CD14-positive monocyte (primary cell): ENCODE data around the gene MYOCOS. TPM values are rescaled to one million over a fixed set of nuclear protein-coding genes. Genes with fewer than 3 reads are reported as not detected.

Experiments
- DNase-seq, 3 donors: peaks; one replicate each; pipeline ENCODE4 v3.0.0-alpha.2; 2011 to 2022
- H2AFZ ChIP-seq: 2 replicates; pipeline ENCODE4 v1.6.0; 2012; ENCODE audit warnings: mild to moderate bottlenecking, low read depth, low read length, inconsistent platforms; ENCODE audit not compliant: insufficient read depth, poor library complexity, severe bottlenecking
- H3K27ac ChIP-seq, 2 donors: 1 replicate in 1 of 2; 2 replicates in 1 of 2; pipeline ENCODE4 v1.5.1; 2012 to 2013; ENCODE audit warnings: low read length in 2 of 2, control low read depth in 1 of 2, inconsistent platforms in 1 of 2, low read depth in 1 of 2, mild to moderate bottlenecking in 1 of 2
- H3K27me3 ChIP-seq, 2 donors: one replicate each; pipeline versions ENCODE4 v1.6.0 to v1.6.1; 2011 to 2013; ENCODE audit warnings: low read length in 2 of 2; ENCODE audit not compliant: control insufficient read depth in 2 of 2, insufficient read depth in 2 of 2
- H3K36me3 ChIP-seq, 2 donors: replicated peaks in 1 of 2; 1 replicate in 1 of 2; 2 replicates in 1 of 2; pipeline versions ENCODE4 v1.5.1 to v1.6.1; 2012 to 2013; ENCODE audit warnings: low read length in 2 of 2, control low read depth in 1 of 2, inconsistent platforms in 1 of 2, mild to moderate bottlenecking in 1 of 2; ENCODE audit not compliant: insufficient read depth in 2 of 2, control insufficient read depth in 1 of 2
- H3K4me1 ChIP-seq, 2 donors: 1 replicate in 1 of 2; 2 replicates in 1 of 2; pipeline versions ENCODE4 v1.5.1 to v1.6.1; 2012 to 2013; ENCODE audit warnings: low read length in 2 of 2, control low read depth in 1 of 2, inconsistent platforms in 1 of 2, mild to moderate bottlenecking in 1 of 2, moderate library complexity in 1 of 2; ENCODE audit not compliant: insufficient read depth in 2 of 2, control insufficient read depth in 1 of 2
- H3K4me2 ChIP-seq: replicated peaks from 2 replicates; pipeline ENCODE3; 2012; ENCODE audit warnings: low read length, moderate library complexity, mild to moderate bottlenecking; ENCODE audit not compliant: poor library complexity, severe bottlenecking; ENCODE audit errors: extremely low read depth
- H3K4me3 ChIP-seq, 3 experiments: fragments of 200-600 bp in 1 of 3; sonication (generic) in 1 of 3; replicated peaks in 1 of 3; 1 replicate in 2 of 3; 2 replicates in 1 of 3; pipeline ENCODE4 v1.5.1; 2011 to 2013; ENCODE audit warnings: low read length in 3 of 3, mild to moderate bottlenecking in 3 of 3, control low read depth in 2 of 3, low read depth in 2 of 3, inconsistent platforms in 1 of 3, moderate library complexity in 1 of 3
- H3K79me2 ChIP-seq: 2 replicates; pipeline ENCODE4 v1.6.0; 2012; ENCODE audit warnings: mild to moderate bottlenecking, control low read depth, inconsistent platforms, low read length, moderate library complexity; ENCODE audit not compliant: insufficient read depth
- H3K9ac ChIP-seq: 2 replicates; pipeline ENCODE4 v1.6.0; 2017; ENCODE audit warnings: low read length, mild to moderate bottlenecking; ENCODE audit not compliant: insufficient read depth, poor library complexity, severe bottlenecking
- H3K9me3 ChIP-seq, 2 donors: replicated peaks in 1 of 2; 1 replicate in 1 of 2; 2 replicates in 1 of 2; pipeline versions ENCODE4 v1.5.1 to v1.6.1; 2012 to 2013; ENCODE audit warnings: low read length in 2 of 2, control low read depth in 1 of 2; ENCODE audit not compliant: control insufficient read depth in 1 of 2, insufficient read depth in 1 of 2
- H4K20me1 ChIP-seq: 2 replicates; pipeline ENCODE4 v1.6.0; 2012; ENCODE audit warnings: mild to moderate bottlenecking, low read length, control low read depth, moderate library complexity; ENCODE audit not compliant: insufficient read depth
- H3K27ac Mint-ChIP-seq, 7 donors: one replicate each; pipeline ENCODE4 v1.8.0; 2020; ENCODE audit warnings: mild to moderate bottlenecking in 7 of 7, mixed read lengths in 7 of 7, moderate library complexity in 6 of 7, inconsistent platforms in 2 of 7
- H3K27me3 Mint-ChIP-seq, 3 donors: one replicate each; pipeline ENCODE4 v1.8.0; 2021 to 2022; ENCODE audit warnings: low read depth in 3 of 3, mild to moderate bottlenecking in 3 of 3, mixed read lengths in 3 of 3, moderate library complexity in 3 of 3, inconsistent platforms in 1 of 3
- H3K36me3 Mint-ChIP-seq, 2 donors: one replicate each; pipeline ENCODE4 v1.8.0; 2020; ENCODE audit warnings: mixed read lengths in 2 of 2, inconsistent platforms in 1 of 2, mild to moderate bottlenecking in 1 of 2
- H3K4me1 Mint-ChIP-seq: one replicate; pipeline ENCODE4 v1.8.0; 2020; ENCODE audit warnings: mild to moderate bottlenecking, mixed read lengths
- H3K4me3 Mint-ChIP-seq, 2 donors: one replicate each; pipeline ENCODE4 v1.8.0; 2020; ENCODE audit warnings: mild to moderate bottlenecking in 2 of 2, mixed read lengths in 2 of 2, moderate library complexity in 1 of 2
- H3K9me3 Mint-ChIP-seq, 7 donors: one replicate each; pipeline ENCODE4 v1.8.0; 2020 to 2022; ENCODE audit warnings: mixed read lengths in 7 of 7, mild to moderate bottlenecking in 6 of 7, moderate library complexity in 6 of 7, inconsistent platforms in 2 of 7
- WGBS: methylation state at CpG from one replicate; pipeline ENCODE4 v1.1.5; 2013; ENCODE audit warnings: missing lambda C conversion rate; ENCODE audit not compliant: insufficient coverage; 5-methylcytosine and 5-hydroxymethylcytosine counted together
- intact Hi-C, 2 donors: fragments of 100-400 bp; cut with micrococcal nuclease; formaldehyde crosslinking; loops; one replicate each; pipeline versions ENCODE4 v1.15.0 to v1.15.1; 2023
- polyA plus RNA-seq, 3 donors: library from polyadenylated mRNA; depleted of rRNA in 1 of 3; unstranded in 2 of 3; stranded (reverse) in 1 of 3; fragments of 300-500 nt in 2 of 3; fragments of >200 nt in 1 of 3; fragmentation: Illumina TruSeq in 2 of 3; gene quantifications; 1 replicate in 2 of 3; 2 replicates in 1 of 3; pipeline ENCODE4 v1.2.3, GENCODE V29; 2012 to 2021
- TF ChIP-seq, protein P1 (sequence below): fragments of 200-600 bp; IDR thresholded peaks from one replicate; pipeline ENCODE4 v1.8.0; 2022; ENCODE audit warnings: antibody characterized with exemption, mild to moderate bottlenecking

The MYOCOS gene
- polyA plus RNA-seq, 3 donors = not detected

DNA sequence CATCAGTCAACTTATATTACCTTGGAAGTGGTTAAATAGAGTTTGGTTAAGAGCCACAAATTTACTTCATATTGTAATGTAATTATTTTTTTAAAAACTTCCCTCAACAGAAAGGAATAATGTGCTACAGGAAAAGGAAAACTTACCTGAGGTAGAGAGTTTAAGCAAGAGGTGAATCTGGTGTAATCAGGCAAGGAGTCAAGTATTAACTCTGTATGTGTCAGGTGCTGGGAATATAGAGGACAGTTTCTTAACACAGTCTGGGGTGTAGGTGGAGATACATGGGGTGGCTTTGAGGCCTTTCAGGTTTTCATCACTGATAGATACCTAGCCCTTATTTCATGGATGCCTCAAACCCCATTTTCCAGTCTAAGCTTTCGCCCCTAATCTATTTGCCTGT, 25.9 kb upstream of the MYOCOS start:
- intact Hi-C loops = no loop called here
- TF ChIP-seq, protein P1, sequence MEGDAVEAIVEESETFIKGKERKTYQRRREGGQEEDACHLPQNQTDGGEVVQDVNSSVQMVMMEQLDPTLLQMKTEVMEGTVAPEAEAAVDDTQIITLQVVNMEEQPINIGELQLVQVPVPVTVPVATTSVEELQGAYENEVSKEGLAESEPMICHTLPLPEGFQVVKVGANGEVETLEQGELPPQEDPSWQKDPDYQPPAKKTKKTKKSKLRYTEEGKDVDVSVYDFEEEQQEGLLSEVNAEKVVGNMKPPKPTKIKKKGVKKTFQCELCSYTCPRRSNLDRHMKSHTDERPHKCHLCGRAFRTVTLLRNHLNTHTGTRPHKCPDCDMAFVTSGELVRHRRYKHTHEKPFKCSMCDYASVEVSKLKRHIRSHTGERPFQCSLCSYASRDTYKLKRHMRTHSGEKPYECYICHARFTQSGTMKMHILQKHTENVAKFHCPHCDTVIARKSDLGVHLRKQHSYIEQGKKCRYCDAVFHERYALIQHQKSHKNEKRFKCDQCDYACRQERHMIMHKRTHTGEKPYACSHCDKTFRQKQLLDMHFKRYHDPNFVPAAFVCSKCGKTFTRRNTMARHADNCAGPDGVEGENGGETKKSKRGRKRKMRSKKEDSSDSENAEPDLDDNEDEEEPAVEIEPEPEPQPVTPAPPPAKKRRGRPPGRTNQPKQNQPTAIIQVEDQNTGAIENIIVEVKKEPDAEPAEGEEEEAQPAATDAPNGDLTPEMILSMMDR = no peak
- H3K27me3 ChIP-seq = no peaks in the 10 kb centered on the region
- Mint-ChIP-seq H3K27ac (peak overlapping the region in 3 of 7 donors; percentile 6 to 16 (median 13)), H3K27me3 (no peaks in the 10 kb centered on the region), H3K4me3 (no peak overlapping the region), H3K36me3 (peaks cover 25 to 35% of the 10 kb centered on the region in 2 donors), H3K9me3 (peaks cover 0 to 3% (median 2%) of the 10 kb centered on the region in 7 donors), H3K4me1 (peaks cover 29% of the 10 kb centered on the region)
- no peak overlapping the region for H2AFZ ChIP-seq
- H4K20me1 ChIP-seq = no peaks in the 10 kb centered on the region
- H3K79me2 ChIP-seq = no peaks in the 10 kb centered on the region
- no peaks in the 10 kb centered on the region for H3K9me3 ChIP-seq
- H3K36me3 ChIP-seq = peaks cover 23 to 35% of the 10 kb centered on the region in 2 donors
- H3K4me2 ChIP-seq = no peak overlapping the region
- no peak overlapping the region for H3K4me3 ChIP-seq
- peak overlapping the region in 1 of 2 donors; percentile 15 for H3K27ac ChIP-seq
- WGBS = no CpG with 5 or more reads among the region's 1 CpG
- DNase-seq = no peak
- H3K4me1 ChIP-seq = peaks cover 13 to 19% of the 10 kb centered on the region in 2 donors
- no peak overlapping the region for H3K9ac ChIP-seq

DNA sequence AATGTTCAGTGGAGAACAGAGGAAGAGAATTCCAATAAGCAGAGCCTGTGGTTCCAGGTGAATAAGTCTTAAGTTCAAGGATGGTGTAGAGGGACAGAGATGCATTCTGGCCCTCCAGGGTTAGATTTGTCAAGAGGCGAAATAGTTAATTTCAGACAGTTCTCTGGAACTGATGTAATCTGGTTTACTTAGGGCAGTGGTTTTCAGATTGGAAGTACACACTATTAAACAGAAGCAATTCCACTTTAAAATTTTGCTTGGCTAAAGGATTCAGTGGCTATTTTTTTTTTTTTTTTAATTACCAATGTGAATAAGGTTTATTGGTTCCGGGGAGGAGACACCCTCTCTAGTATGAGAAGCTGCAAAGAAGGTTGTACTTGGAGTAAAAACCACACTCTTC, 25.3 kb upstream of the MYOCOS start:
- H3K9me3 ChIP-seq = no peaks in the 10 kb centered on the region
- no peak overlapping the region for H2AFZ ChIP-seq
- Mint-ChIP-seq H3K9me3 (peaks cover 0 to 3% (median 2%) of the 10 kb centered on the region in 7 donors), H3K27me3 (no peaks in the 10 kb centered on the region), H3K36me3 (peaks cover 19 to 30% of the 10 kb centered on the region in 2 donors), H3K27ac (peak overlapping the region in 3 of 7 donors; percentile 2 to 49 (median 6)), H3K4me1 (peaks cover 29% of the 10 kb centered on the region), H3K4me3 (no peak overlapping the region)
- DNase-seq = no peak
- intact Hi-C loops = no loop called here
- H3K4me1 ChIP-seq = peaks cover 13 to 19% of the 10 kb centered on the region in 2 donors
- H3K9ac ChIP-seq = no peak overlapping the region
- H3K27me3 ChIP-seq = no peaks in the 10 kb centered on the region
- TF ChIP-seq, protein P1 = no peak
- H4K20me1 ChIP-seq = no peaks in the 10 kb centered on the region
- H3K27ac ChIP-seq = peak overlapping the region in 1 of 2 donors; percentile 15
- no peak overlapping the region for H3K4me2 ChIP-seq
- no peaks in the 10 kb centered on the region for H3K79me2 ChIP-seq
- peaks cover 17 to 29% of the 10 kb centered on the region in 2 donors for H3K36me3 ChIP-seq
- 80% methylated on average over 1 of the region's 2 CpGs for WGBS
- no peak overlapping the region for H3K4me3 ChIP-seq
